Neural progenitor cell (in vitro differentiated cells): ENCODE measurements around the gene GRIK3. TPM values are rescaled to one million over a fixed set of nuclear protein-coding genes. Genes with fewer than 3 reads are reported as not detected.
A peak's percentile ranks its signal among the peaks of the same experiment; 100 is the strongest.

Experiments used
- DNase-seq: peaks from one replicate; pipeline ENCODE4 v3.0.0-alpha.2; 2016; ENCODE audit warnings: low spot score
- H2AFZ ChIP-seq: fragments of 200-600 bp; sonication (generic); replicated peaks from 2 replicates; pipeline ENCODE4 v1.6.1; 2016; ENCODE audit warnings: antibody characterized with exemption
- H3F3A ChIP-seq: fragments of 200-600 bp; sonication (generic); 2 replicates; pipeline ENCODE4 v1.6.1; 2016; ENCODE audit warnings: antibody characterized with exemption, low read depth
- H3K27ac ChIP-seq: fragments of 200-600 bp; sonication (generic); 2 replicates; pipeline ENCODE4 v1.5.1; 2016; ENCODE audit warnings: mild to moderate bottlenecking
- H3K27me3 ChIP-seq: fragments of 200-600 bp; sonication (generic); 2 replicates; pipeline ENCODE4 v1.6.1; 2016; ENCODE audit warnings: mild to moderate bottlenecking, moderate library complexity
- H3K36me3 ChIP-seq: fragments of 200-600 bp; sonication (generic); 2 replicates; pipeline ENCODE4 v1.5.1; 2016
- H3K4me1 ChIP-seq: fragments of 200-600 bp; sonication (generic); 2 replicates; pipeline ENCODE4 v1.6.1; 2016; ENCODE audit warnings: mixed run types
- H3K4me2 ChIP-seq: fragments of 200-600 bp; sonication (generic); 2 replicates; pipeline ENCODE4 v1.6.1; 2016
- H3K4me3 ChIP-seq: fragments of 200-600 bp; sonication (generic); 2 replicates; pipeline ENCODE4 v1.5.1; 2016
- H3K79me2 ChIP-seq: fragments of 200-600 bp; sonication (generic); 2 replicates; pipeline ENCODE4 v1.6.1; 2016; ENCODE audit warnings: low read depth
- H3K9ac ChIP-seq: fragments of 200-600 bp; sonication (generic); 2 replicates; pipeline ENCODE4 v1.6.1; 2016
- H3K9me3 ChIP-seq: fragments of 200-600 bp; sonication (generic); 2 replicates; pipeline ENCODE4 v1.5.1; 2016; ENCODE audit warnings: low read depth
- H4K20me1 ChIP-seq: fragments of 200-600 bp; sonication (generic); 2 replicates; pipeline ENCODE4 v1.6.1; 2016; ENCODE audit warnings: low read depth
- H3K27ac Mint-ChIP-seq: 3 replicates; pipeline ENCODE4 v1.8.0; 2021; ENCODE audit warnings: mixed read lengths
- H3K27me3 Mint-ChIP-seq: 2 replicates; pipeline ENCODE4 v1.8.0; 2022; ENCODE audit warnings: low read depth, mild to moderate bottlenecking, inconsistent platforms, moderate library complexity, mixed read lengths; ENCODE audit not compliant: insufficient read depth
- H3K36me3 Mint-ChIP-seq: 3 replicates; pipeline ENCODE4 v1.8.0; 2021; ENCODE audit warnings: mixed read lengths
- H3K4me1 Mint-ChIP-seq: 3 replicates; pipeline ENCODE4 v1.8.0; 2021; ENCODE audit warnings: mixed read lengths
- H3K4me3 Mint-ChIP-seq: 3 replicates; pipeline ENCODE4 v1.8.0; 2021; ENCODE audit warnings: mild to moderate bottlenecking, moderate library complexity, mixed read lengths
- H3K9me3 Mint-ChIP-seq: 3 replicates; pipeline ENCODE4 v1.8.0; 2020; ENCODE audit warnings: mixed read lengths
- CTCF ChIP-seq: fragments of 200-600 bp; sonication (generic); IDR thresholded peaks from 2 replicates; pipeline ENCODE4 v1.5.1; 2017; ENCODE audit warnings: antibody characterized with exemption, mild to moderate bottlenecking
- EZH2 ChIP-seq: fragments of 200-600 bp; sonication (generic); IDR thresholded peaks from 2 replicates; pipeline ENCODE4 v1.6.1; 2017; ENCODE audit warnings: antibody characterized with exemption, mild to moderate bottlenecking, moderate library complexity
- EZH2phosphoT487 ChIP-seq: fragments of 200-600 bp; sonication (generic); IDR thresholded peaks from 2 replicates; pipeline ENCODE4 v1.6.1; 2017; ENCODE audit warnings: antibody characterized with exemption
- total RNA-seq: library from RNA; depleted of rRNA; stranded (reverse); fragments of >200 nt; gene quantifications from 2 replicates; pipeline ENCODE4 v1.2.3, GENCODE V29; 2015; ENCODE audit warnings: low replicate concordance

The GRIK3 gene
- total RNA-seq, 1 donor from 2014 or later, result 1.7 TPM

- Histone ChIP-seq H3K27me3 (no peaks in the 10 kb centered on the region), H3K4me1 (peaks cover 36% of the 10 kb centered on the region), H3K9me3 (no peaks in the 10 kb centered on the region), H3K36me3 (no peaks in the 10 kb centered on the region), H3K4me3 (no peak overlapping the region), H4K20me1 (no peaks in the 10 kb centered on the region), H3K79me2 (no peaks in the 10 kb centered on the region), H3K27ac (no peak overlapping the region), H3K4me2 (no peak overlapping the region), H3F3A (peaks cover 27% of the 10 kb centered on the region), H2AFZ (no peak overlapping the region), H3K9ac (no peak overlapping the region)
- Mint-ChIP-seq H3K27me3 (peaks cover 18% of the 10 kb centered on the region), H3K27ac (no peak overlapping the region), H3K36me3 (no peaks in the 10 kb centered on the region), H3K4me3 (no peak overlapping the region), H3K9me3 (no peaks in the 10 kb centered on the region), H3K4me1 (peaks cover 43% of the 10 kb centered on the region)
- TF ChIP-seq EZH2phosphoT487, result no peak
- TF ChIP-seq EZH2, result no peak
- TF ChIP-seq CTCF, result no peak
- DNase-seq, result no peak
These were observed 189.4 kb downstream of the GRIK3 start for GRCh38 chr1:36844917-36845316.

- H3K27ac ChIP-seq, result no peak overlapping the region
- H3K4me2 ChIP-seq, result no peak overlapping the region
- Mint-ChIP-seq H3K27ac (peak overlapping the region; percentile 58), H3K4me1 (peaks cover 43% of the 10 kb centered on the region), H3K36me3 (no peaks in the 10 kb centered on the region), H3K4me3 (no peak overlapping the region), H3K9me3 (no peaks in the 10 kb centered on the region), H3K27me3 (peaks cover 11% of the 10 kb centered on the region)
- DNase-seq, result no peak
- no peaks in the 10 kb centered on the region for H3K79me2 ChIP-seq
- peaks cover 27% of the 10 kb centered on the region for H3F3A ChIP-seq
- no peaks in the 10 kb centered on the region for H4K20me1 ChIP-seq
- H3K4me1 ChIP-seq, result peaks cover 37% of the 10 kb centered on the region
- TF ChIP-seq EZH2phosphoT487 (no peak), EZH2 (no peak), CTCF (no peak)
- no peaks in the 10 kb centered on the region for H3K9me3 ChIP-seq
- no peaks in the 10 kb centered on the region for H3K36me3 ChIP-seq
- H3K4me3 ChIP-seq, result no peak overlapping the region
- H3K27me3 ChIP-seq, result no peaks in the 10 kb centered on the region
- no peak overlapping the region for H3K9ac ChIP-seq
- no peak overlapping the region for H2AFZ ChIP-seq
These were observed 190.3 kb downstream of the GRIK3 start for GRCh38 chr1:36843906-36844610.

GRCh38 chr1:36843027-36843426 is 191.3 kb downstream of the GRIK3 start:
- no peaks in the 10 kb centered on the region for H3K79me2 ChIP-seq
- no peak overlapping the region for H3K4me3 ChIP-seq
- H3K27me3 ChIP-seq, result no peaks in the 10 kb centered on the region
- H3K4me1 ChIP-seq, result peaks cover 36% of the 10 kb centered on the region
- H3K4me3 Mint-ChIP-seq, result no peak overlapping the region
- H3K4me2 ChIP-seq, result no peak overlapping the region
- no peak overlapping the region for H3K9ac ChIP-seq
- H3K27ac ChIP-seq, result no peak overlapping the region
- no peak overlapping the region for H3K27ac Mint-ChIP-seq
- no peaks in the 10 kb centered on the region for H3K36me3 Mint-ChIP-seq
- H3K4me1 Mint-ChIP-seq, result peaks cover 36% of the 10 kb centered on the region
- no peaks in the 10 kb centered on the region for H3K9me3 Mint-ChIP-seq
- no peaks in the 10 kb centered on the region for H3K9me3 ChIP-seq
- H3F3A ChIP-seq, result peaks cover 26% of the 10 kb centered on the region
- H3K27me3 Mint-ChIP-seq, result peaks cover 8% of the 10 kb centered on the region
- TF ChIP-seq EZH2 (no peak), CTCF (no peak), EZH2phosphoT487 (no peak)
- H4K20me1 ChIP-seq, result no peaks in the 10 kb centered on the region
- DNase-seq, result no peak
- no peak overlapping the region for H2AFZ ChIP-seq
- no peaks in the 10 kb centered on the region for H3K36me3 ChIP-seq
